ENCODE results near the gene XRRA1.

DNA sequence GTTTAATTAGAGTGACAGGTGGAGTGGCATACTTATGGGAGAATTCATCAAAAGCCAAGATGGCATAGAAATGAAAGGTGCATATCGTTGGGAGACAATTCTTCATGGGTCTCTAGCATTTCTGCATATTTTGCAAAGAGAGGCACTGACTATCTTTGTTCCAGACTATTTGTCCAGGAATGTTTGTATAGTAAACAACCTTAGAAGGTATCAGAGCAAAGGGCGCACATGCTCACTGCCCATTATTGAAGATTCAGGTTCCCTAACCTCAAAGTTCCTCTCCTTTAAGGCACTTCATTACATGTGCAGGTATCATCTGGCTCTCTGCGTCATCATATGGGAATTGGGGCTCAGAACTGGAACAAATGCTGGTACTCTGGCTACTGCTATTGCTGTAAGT lies 35.2 kb upstream of the XRRA1 start:
- TF ChIP-seq, protein P1, sequence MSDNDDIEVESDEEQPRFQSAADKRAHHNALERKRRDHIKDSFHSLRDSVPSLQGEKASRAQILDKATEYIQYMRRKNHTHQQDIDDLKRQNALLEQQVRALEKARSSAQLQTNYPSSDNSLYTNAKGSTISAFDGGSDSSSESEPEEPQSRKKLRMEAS (IDR thresholded peaks at IDR 0.05), result no peak
- TF ChIP-seq RAD21 (IDR thresholded peaks at IDR 0.05; ENCODE audit: low read depth) (no peak), POLR2AphosphoS5 (IDR thresholded peaks at IDR 0.05; ENCODE audit: low read depth, low read length) (no peak), TCF7L2 (IDR thresholded peaks at IDR 0.05; ENCODE audit: borderline replicate concordance, extremely low read depth, insufficient read depth, insufficient read length) (no peak), SP1 (IDR thresholded peaks at IDR 0.05; ENCODE audit: low read depth) (no peak), CEBPB (IDR thresholded peaks at IDR 0.05; ENCODE audit: low read depth) (no peak)
- TF ChIP-seq, protein P2, sequence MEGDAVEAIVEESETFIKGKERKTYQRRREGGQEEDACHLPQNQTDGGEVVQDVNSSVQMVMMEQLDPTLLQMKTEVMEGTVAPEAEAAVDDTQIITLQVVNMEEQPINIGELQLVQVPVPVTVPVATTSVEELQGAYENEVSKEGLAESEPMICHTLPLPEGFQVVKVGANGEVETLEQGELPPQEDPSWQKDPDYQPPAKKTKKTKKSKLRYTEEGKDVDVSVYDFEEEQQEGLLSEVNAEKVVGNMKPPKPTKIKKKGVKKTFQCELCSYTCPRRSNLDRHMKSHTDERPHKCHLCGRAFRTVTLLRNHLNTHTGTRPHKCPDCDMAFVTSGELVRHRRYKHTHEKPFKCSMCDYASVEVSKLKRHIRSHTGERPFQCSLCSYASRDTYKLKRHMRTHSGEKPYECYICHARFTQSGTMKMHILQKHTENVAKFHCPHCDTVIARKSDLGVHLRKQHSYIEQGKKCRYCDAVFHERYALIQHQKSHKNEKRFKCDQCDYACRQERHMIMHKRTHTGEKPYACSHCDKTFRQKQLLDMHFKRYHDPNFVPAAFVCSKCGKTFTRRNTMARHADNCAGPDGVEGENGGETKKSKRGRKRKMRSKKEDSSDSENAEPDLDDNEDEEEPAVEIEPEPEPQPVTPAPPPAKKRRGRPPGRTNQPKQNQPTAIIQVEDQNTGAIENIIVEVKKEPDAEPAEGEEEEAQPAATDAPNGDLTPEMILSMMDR (IDR thresholded peaks at IDR 0.05 in 2 of 3, conservative IDR thresholded peaks at IDR 0.05 in 1 of 3; ENCODE audit: borderline replicate concordance in 1 of 3, insufficient read depth in 1 of 3, low read depth in 2 of 3, low read length in 2 of 3), result no peak
- TF ChIP-seq, protein P3, sequence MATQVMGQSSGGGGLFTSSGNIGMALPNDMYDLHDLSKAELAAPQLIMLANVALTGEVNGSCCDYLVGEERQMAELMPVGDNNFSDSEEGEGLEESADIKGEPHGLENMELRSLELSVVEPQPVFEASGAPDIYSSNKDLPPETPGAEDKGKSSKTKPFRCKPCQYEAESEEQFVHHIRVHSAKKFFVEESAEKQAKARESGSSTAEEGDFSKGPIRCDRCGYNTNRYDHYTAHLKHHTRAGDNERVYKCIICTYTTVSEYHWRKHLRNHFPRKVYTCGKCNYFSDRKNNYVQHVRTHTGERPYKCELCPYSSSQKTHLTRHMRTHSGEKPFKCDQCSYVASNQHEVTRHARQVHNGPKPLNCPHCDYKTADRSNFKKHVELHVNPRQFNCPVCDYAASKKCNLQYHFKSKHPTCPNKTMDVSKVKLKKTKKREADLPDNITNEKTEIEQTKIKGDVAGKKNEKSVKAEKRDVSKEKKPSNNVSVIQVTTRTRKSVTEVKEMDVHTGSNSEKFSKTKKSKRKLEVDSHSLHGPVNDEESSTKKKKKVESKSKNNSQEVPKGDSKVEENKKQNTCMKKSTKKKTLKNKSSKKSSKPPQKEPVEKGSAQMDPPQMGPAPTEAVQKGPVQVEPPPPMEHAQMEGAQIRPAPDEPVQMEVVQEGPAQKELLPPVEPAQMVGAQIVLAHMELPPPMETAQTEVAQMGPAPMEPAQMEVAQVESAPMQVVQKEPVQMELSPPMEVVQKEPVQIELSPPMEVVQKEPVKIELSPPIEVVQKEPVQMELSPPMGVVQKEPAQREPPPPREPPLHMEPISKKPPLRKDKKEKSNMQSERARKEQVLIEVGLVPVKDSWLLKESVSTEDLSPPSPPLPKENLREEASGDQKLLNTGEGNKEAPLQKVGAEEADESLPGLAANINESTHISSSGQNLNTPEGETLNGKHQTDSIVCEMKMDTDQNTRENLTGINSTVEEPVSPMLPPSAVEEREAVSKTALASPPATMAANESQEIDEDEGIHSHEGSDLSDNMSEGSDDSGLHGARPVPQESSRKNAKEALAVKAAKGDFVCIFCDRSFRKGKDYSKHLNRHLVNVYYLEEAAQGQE (IDR thresholded peaks at IDR 0.05; ENCODE audit: low read depth), result no peak
